ENCODE results near the gene APOBEC3H.

DNA sequence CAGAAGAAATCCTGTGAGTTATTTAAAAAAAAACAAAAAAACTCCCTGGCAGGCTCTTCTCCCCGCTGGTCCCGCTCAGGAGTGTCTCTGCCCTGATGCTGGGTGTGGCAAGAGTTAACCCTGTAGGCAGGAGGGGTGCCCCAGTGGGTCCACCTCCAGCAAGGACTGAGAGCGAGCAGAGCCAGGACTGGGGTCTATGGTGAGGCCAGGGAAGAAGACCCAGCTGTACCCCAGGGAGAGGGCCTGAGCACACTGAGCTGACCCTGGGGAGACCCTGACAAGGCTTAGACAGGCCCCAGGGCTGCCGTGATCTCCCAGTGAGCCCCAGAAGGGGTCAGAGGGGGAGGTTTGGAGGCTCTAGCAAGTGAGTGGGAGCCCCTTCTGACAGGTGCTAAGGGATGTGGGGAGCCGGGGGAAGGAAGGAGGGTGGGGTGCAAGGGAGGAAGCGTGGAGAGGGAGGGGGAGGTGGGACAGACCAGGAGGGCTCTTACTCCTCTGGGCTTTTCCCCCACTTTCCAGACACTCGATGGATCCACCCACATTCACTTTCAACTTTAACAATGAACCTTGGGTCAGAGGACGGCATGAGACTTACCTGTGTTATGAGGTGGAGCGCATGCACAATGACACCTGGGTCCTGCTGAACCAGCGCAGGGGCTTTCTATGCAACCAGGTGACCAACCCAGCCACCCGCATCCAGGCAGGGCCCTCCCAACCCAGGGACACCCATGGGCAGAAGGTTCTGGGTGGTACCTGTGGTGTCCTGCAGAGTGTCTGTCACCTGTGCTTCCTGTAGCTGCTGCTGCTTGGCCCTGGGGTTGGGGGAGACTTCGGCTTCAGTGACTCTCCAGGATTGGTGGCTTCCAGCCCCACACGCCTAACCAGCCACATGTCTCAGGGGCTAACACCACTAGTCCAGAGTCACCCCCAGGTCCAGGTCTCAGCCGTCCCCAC is 13.6 kb upstream of the APOBEC3H start:
- TF ChIP-seq, protein P1, sequence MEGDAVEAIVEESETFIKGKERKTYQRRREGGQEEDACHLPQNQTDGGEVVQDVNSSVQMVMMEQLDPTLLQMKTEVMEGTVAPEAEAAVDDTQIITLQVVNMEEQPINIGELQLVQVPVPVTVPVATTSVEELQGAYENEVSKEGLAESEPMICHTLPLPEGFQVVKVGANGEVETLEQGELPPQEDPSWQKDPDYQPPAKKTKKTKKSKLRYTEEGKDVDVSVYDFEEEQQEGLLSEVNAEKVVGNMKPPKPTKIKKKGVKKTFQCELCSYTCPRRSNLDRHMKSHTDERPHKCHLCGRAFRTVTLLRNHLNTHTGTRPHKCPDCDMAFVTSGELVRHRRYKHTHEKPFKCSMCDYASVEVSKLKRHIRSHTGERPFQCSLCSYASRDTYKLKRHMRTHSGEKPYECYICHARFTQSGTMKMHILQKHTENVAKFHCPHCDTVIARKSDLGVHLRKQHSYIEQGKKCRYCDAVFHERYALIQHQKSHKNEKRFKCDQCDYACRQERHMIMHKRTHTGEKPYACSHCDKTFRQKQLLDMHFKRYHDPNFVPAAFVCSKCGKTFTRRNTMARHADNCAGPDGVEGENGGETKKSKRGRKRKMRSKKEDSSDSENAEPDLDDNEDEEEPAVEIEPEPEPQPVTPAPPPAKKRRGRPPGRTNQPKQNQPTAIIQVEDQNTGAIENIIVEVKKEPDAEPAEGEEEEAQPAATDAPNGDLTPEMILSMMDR (IDR thresholded peaks at IDR 0.05 in 8 of 11, conservative IDR thresholded peaks at IDR 0.05 in 3 of 11) = no peak
- TF ChIP-seq POLR2A (IDR thresholded peaks at IDR 0.05) = no peak
- peak in 1 of 3 donors; percentile 5 for TF ChIP-seq POLR2AphosphoS5 (IDR thresholded peaks at IDR 0.05)
